Psoas muscle (tissue), 8 donors: ENCODE measurements around the gene PAPPA. TPM values are rescaled to one million over a fixed set of nuclear protein-coding genes. Genes with fewer than 3 reads are reported as not detected.
A peak's percentile ranks its signal among the peaks of the same experiment; 100 is the strongest.

Experiments
- ATAC-seq, 4 donors: fragments of 200-7000 bp; cut with Tn5 transposase; one replicate each; pipeline ENCODE4 v1.9.1; 2020; ENCODE audit warnings: moderate library complexity in 3 of 4, mild to moderate bottlenecking in 2 of 4
- DNase-seq, 2 donors: peaks; one replicate each; pipeline ENCODE4 v3.0.0-alpha.2; 2020
- H3K27ac ChIP-seq: fragments of 200-600 bp; one replicate; pipeline ENCODE4 v1.8.0; 2022
- H3K27me3 ChIP-seq, 3 donors: fragments of 200-600 bp in 1 of 3; one replicate each; pipeline versions ENCODE4 v1.6.1 to v1.8.0; 2013 to 2022; ENCODE audit warnings: low read length in 2 of 3, mild to moderate bottlenecking in 2 of 3, moderate library complexity in 1 of 3; ENCODE audit not compliant: insufficient read depth in 3 of 3
- H3K36me3 ChIP-seq, 2 donors: fragments of 200-600 bp in 1 of 2; one replicate each; pipeline versions ENCODE4 v1.6.1 to v1.8.0; 2013 to 2022; ENCODE audit warnings: low read depth in 1 of 2, mild to moderate bottlenecking in 1 of 2, moderate library complexity in 1 of 2; ENCODE audit not compliant: insufficient read depth in 1 of 2
- H3K4me1 ChIP-seq: fragments of 200-600 bp; one replicate; pipeline ENCODE4 v1.8.0; 2022
- H3K4me3 ChIP-seq: fragments of 200-600 bp; one replicate; pipeline ENCODE4 v1.8.0; 2022; ENCODE audit warnings: mild to moderate bottlenecking
- H3K9me3 ChIP-seq: fragments of 200-600 bp; one replicate; pipeline ENCODE4 v1.8.0; 2022
- WGBS, 3 donors: extraction: QIAGEN DNeasy Blood & Tissue Kit; methylation state at CpG; one replicate each; pipeline versions ENCODE4 v1.1.6 to v1.1.7; 2013; 5-methylcytosine and 5-hydroxymethylcytosine counted together
- intact Hi-C, 2 donors: fragments of 100-400 bp; cut with DNase I; formaldehyde crosslinking; loops; one replicate each; pipeline versions ENCODE4 v1.11.0 to v1.14.2; 2022
- long read RNA-seq, 2 donors: library from polyadenylated mRNA; unstranded; transcript quantifications; one replicate each; pipeline ENCODE4 v2.0.0, GENCODE V29; 2021
- polyA plus RNA-seq, 3 donors: library from polyadenylated mRNA; stranded (reverse); fragments of 200-250 nt; gene quantifications; one replicate each; pipeline ENCODE4 v1.2.3, GENCODE V29; 2013
- total RNA-seq, 4 donors: library from RNA; stranded (reverse); fragmentation: NEBNext Ultra II Directional in 2 of 4; extraction: Animal tissue kit (Norgen Biotek cat#: 25700) in 2 of 4; gene quantifications; one replicate each; pipeline versions ENCODE4 v1.2.1 to v1.2.4, GENCODE V29; 2021 to 2023
- TF ChIP-seq, protein P1 (sequence below): fragments of 200-600 bp; IDR thresholded peaks from one replicate; pipeline ENCODE4 v1.8.0; 2022; ENCODE audit warnings: antibody characterized with exemption
- donor health status: healthy with polysubstance abuse.
- donor health status: DM: no; HTN: no; CAD: no; lungs with moderate emphysema.
- donor health status: Bipolar disorder and iron deficiency.
- donor health status: healthy.
- donor health status: DM: yes; HTN: yes; CAD: no.
- donor health status: DM: no; HTN: no; CAD: no.
- donor health status: DM: no; HTN: no; CAD: no.
- donor health status: DM: yes; HTN: yes; CAD: no.

PAPPA gene, protein sequence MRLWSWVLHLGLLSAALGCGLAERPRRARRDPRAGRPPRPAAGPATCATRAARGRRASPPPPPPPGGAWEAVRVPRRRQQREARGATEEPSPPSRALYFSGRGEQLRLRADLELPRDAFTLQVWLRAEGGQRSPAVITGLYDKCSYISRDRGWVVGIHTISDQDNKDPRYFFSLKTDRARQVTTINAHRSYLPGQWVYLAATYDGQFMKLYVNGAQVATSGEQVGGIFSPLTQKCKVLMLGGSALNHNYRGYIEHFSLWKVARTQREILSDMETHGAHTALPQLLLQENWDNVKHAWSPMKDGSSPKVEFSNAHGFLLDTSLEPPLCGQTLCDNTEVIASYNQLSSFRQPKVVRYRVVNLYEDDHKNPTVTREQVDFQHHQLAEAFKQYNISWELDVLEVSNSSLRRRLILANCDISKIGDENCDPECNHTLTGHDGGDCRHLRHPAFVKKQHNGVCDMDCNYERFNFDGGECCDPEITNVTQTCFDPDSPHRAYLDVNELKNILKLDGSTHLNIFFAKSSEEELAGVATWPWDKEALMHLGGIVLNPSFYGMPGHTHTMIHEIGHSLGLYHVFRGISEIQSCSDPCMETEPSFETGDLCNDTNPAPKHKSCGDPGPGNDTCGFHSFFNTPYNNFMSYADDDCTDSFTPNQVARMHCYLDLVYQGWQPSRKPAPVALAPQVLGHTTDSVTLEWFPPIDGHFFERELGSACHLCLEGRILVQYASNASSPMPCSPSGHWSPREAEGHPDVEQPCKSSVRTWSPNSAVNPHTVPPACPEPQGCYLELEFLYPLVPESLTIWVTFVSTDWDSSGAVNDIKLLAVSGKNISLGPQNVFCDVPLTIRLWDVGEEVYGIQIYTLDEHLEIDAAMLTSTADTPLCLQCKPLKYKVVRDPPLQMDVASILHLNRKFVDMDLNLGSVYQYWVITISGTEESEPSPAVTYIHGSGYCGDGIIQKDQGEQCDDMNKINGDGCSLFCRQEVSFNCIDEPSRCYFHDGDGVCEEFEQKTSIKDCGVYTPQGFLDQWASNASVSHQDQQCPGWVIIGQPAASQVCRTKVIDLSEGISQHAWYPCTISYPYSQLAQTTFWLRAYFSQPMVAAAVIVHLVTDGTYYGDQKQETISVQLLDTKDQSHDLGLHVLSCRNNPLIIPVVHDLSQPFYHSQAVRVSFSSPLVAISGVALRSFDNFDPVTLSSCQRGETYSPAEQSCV (N-terminal part only)
- under 1 TPM; 0.61 to 0.88 (median 0.73) TPM for total RNA-seq
- under 1 TPM; 0.07 to 0.18 (median 0.17) TPM for polyA plus RNA-seq
- long read RNA-seq, donor 1, partial matches to known transcripts = 1 of 1 reads
- long read RNA-seq, donor 1, other reads (novel, unspliced or antisense) = 0 of 1 reads
- long read RNA-seq, donor 2, partial matches to known transcripts = 0 of 1 reads
- long read RNA-seq, donor 2, other reads (novel, unspliced or antisense) = 1 of 1 reads

DNA sequence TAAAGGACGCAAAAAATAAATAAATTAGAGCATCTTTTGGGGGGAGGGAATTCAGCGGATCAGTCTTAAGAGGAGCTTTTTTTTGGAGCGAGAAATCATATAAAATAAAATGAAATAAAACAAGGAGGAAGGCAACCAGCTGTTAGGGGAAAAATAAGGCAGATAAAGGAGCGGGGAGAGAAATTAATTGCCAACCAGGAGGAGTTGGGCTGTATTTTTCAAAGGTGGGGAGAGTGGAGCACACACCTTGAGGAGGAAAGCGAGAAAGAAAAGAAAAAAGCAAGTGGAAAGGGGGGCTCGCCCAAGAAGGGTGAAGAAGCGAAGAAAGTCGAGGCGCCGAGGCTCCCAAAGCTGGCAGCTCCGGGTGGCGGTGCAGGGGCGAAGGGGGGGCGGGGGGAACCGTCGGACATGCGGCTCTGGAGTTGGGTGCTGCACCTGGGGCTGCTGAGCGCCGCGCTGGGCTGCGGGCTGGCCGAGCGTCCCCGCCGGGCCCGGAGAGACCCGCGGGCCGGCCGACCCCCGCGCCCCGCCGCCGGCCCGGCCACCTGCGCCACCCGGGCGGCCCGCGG is at the start of gene PAPPA:
PAPPA (plus strand) TSS at position 27 of the 569 bp plus-strand sequence; CDS start at position 409, 382 bp downstream.
- DNase-seq = no peak
- WGBS, 3 donors = 2 to 3% (median 2%) methylated on average over 18 to 41 of the region's 41 CpGs
- Histone ChIP-seq H3K27ac (no peak within 1 kb of the TSS), H3K4me3 (peak within 1 kb of the TSS; percentile 68), H3K9me3 (no peaks in the 10 kb centered on the region), H3K27me3 (peaks cover 0 to 40% (median 3%) of the 10 kb centered on the region in 3 donors), H3K4me1 (peaks cover 17% of the 10 kb centered on the region), H3K36me3 (no peaks in the 10 kb centered on the region)
- intact Hi-C loops = loop anchor here (2.0 to 10.0 kb wide), 6 partner anchors 67 to 562 kb away; no protein-coding TSS in a partner anchor
- TF ChIP-seq, protein P1, sequence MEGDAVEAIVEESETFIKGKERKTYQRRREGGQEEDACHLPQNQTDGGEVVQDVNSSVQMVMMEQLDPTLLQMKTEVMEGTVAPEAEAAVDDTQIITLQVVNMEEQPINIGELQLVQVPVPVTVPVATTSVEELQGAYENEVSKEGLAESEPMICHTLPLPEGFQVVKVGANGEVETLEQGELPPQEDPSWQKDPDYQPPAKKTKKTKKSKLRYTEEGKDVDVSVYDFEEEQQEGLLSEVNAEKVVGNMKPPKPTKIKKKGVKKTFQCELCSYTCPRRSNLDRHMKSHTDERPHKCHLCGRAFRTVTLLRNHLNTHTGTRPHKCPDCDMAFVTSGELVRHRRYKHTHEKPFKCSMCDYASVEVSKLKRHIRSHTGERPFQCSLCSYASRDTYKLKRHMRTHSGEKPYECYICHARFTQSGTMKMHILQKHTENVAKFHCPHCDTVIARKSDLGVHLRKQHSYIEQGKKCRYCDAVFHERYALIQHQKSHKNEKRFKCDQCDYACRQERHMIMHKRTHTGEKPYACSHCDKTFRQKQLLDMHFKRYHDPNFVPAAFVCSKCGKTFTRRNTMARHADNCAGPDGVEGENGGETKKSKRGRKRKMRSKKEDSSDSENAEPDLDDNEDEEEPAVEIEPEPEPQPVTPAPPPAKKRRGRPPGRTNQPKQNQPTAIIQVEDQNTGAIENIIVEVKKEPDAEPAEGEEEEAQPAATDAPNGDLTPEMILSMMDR = no peak
- no peak for ATAC-seq

DNA sequence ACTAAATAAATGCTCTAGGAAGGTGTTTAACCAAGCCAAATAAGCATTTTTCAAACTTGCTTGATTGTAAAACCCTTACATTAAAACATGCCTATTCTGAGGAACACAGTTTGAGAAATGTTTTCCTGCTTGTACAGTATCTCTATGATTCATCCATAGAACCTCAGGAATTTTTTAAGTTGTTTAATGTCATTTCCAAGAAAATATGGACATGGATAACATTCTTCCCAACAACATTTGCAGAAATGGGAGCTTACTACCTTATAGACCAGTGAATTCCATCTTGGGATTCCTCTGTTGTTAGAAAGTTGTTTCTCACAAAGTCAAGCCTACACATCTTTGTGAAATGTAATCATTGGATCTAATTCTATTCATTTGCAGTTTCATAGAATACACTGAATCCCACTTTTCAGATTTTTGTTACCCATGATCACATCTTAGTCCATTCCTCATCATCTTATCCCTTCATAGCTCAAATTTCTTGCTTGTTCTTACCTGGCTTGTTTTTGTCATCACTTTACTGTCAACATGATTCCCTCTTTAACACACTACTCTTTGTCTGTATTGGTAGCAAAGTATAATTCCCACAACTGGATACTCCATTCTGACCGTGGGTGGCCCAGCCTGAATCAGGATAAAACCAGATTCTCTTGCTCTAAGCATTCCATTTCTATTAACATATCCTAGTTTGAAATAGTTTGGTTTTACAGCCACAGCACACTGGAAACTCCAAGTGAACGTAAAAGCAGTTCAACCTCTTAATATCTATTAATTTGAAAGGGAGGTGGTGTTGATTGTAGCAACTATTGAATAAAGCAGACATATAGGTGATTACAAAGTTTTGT is 49.4 kb upstream of the PAPPA start:
- no peak overlapping the region for H3K4me3 ChIP-seq
- H3K27ac ChIP-seq = no peak overlapping the region
- DNase-seq = no peak
- TF ChIP-seq, protein P1 = no peak
- peaks cover 0 to 2% (median 0%) of the 10 kb centered on the region in 3 donors for H3K27me3 ChIP-seq
- H3K9me3 ChIP-seq = no peaks in the 10 kb centered on the region
- ATAC-seq = no peak
- H3K4me1 ChIP-seq = no peaks in the 10 kb centered on the region
- H3K36me3 ChIP-seq = no peaks in the 10 kb centered on the region
- 59 to 62% (median 61%) methylated on average over 2 of the region's 2 CpGs for WGBS, 3 donors
- intact Hi-C loops = no loop called here

DNA sequence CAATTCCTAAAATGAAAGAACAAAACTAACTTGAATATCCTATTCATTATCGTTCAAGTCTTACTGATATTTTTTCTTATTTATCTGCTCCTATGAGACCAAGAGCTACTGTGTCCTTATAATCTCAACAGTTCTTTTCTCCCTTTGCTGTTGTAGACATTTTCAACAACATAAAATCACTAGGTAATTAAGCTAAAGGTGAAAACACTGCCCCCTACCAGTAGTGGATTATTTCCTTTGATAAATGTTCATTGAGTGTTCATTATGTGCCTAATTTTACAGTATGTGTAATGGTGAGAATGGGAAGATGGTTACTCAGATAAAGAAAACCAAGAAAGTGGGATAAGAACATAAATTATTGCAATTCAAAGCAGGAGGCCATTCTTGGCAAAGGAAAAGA is 41.4 kb upstream of the PAPPA start:
- Histone ChIP-seq H3K36me3 (no peaks in the 10 kb centered on the region), H3K4me3 (no peak overlapping the region), H3K9me3 (no peaks in the 10 kb centered on the region), H3K27me3 (no peaks in the 10 kb centered on the region), H3K4me1 (no peaks in the 10 kb centered on the region), H3K27ac (no peak overlapping the region)
- DNase-seq (no peak), ATAC-seq (no peak)
- TF ChIP-seq, protein P1 = peak; percentile 9
- 86 to 100% (median 90%) methylated on average over 1 of the region's 1 CpG for WGBS, 3 donors
- intact Hi-C loops = no loop called here
